GM12874 (cell line): ENCODE measurements around the gene CALML6.

Source experiments
- TF ChIP-seq, protein P1 (sequence below): IDR thresholded peaks from 2 replicates; pipeline ENCODE4 v1.5.1; 2011; ENCODE audit warnings: low read depth, mild to moderate bottlenecking, control low read depth, low read length, moderate library complexity; ENCODE audit not compliant: insufficient read depth

The CALML6 gene

DNA sequence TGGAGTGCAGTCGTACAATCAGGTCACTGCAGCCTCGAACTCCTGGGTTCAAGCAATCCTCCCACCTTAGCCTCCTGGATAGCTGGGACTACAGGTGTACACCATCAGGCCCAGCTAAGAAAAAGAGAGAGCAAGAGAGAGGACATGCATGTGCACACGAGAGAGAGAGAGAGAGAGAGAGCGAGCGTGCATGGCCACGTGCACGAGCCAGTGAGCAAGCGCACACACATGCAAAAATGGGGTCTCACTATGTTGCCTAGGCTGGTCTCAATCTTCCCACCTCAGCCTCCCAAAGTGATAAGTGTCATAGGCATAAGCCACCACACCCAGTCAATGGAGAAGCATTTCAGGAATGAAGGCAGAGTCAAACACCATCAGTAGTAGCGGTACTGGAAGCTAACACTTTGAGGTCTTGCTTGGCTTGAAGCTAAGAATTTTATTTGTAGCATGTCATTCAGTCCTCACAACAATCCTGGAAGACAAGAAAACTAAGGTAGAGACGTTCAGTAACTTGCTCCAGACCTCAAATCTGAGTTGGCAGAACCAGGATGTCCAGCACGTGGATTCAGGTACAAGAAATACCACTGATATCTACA, 38.6 kb upstream of the CALML6 start:
- TF ChIP-seq, protein P1, sequence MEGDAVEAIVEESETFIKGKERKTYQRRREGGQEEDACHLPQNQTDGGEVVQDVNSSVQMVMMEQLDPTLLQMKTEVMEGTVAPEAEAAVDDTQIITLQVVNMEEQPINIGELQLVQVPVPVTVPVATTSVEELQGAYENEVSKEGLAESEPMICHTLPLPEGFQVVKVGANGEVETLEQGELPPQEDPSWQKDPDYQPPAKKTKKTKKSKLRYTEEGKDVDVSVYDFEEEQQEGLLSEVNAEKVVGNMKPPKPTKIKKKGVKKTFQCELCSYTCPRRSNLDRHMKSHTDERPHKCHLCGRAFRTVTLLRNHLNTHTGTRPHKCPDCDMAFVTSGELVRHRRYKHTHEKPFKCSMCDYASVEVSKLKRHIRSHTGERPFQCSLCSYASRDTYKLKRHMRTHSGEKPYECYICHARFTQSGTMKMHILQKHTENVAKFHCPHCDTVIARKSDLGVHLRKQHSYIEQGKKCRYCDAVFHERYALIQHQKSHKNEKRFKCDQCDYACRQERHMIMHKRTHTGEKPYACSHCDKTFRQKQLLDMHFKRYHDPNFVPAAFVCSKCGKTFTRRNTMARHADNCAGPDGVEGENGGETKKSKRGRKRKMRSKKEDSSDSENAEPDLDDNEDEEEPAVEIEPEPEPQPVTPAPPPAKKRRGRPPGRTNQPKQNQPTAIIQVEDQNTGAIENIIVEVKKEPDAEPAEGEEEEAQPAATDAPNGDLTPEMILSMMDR: no peak

DNA sequence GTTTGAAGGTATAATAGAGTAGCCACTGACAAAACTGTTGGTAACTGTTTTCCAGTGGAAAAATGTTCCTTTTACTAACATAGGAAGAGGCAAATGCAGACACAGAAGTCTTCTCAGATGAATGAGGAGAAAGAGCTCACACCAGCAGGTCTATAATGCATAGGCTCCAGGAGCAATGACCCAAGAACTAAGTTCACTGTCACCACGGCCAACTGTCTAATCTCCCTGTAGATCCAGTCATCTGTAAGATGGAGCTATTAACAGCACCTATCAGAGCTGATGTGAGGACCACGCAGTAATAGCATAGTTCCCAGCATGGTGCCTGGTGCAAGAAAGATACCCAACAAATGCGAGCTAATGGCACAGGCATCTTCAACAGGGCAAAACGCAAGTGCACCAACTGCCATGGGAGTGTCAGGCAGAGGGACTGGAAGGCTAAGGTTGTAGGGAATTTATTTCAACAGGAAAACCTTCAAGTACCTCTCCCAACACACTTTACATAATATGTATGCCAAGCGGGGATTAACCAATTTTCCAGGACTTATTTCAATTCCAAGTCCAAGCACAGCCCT, 37.1 kb upstream of the CALML6 start:
- TF ChIP-seq, protein P1: no peak

DNA sequence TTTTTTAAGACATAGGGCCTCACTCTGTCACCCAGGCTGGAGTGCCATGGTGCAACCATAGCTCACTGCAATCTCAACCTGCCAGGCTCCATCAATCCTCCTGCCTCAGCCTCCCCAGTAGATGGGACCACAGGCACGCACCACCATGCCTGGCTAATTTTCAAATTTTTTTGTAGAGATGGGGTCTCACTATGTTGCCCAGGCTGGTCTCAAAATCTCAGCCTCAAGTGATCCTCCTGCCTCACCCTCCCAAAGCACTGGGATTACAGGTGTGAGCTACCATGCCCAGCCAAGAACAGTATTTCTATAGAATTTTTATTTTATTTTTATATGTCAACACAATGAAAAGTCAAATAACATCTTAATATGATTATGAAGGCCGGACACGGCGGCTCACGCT, 35.1 kb upstream of the CALML6 start:
- TF ChIP-seq, protein P1: no peak

DNA sequence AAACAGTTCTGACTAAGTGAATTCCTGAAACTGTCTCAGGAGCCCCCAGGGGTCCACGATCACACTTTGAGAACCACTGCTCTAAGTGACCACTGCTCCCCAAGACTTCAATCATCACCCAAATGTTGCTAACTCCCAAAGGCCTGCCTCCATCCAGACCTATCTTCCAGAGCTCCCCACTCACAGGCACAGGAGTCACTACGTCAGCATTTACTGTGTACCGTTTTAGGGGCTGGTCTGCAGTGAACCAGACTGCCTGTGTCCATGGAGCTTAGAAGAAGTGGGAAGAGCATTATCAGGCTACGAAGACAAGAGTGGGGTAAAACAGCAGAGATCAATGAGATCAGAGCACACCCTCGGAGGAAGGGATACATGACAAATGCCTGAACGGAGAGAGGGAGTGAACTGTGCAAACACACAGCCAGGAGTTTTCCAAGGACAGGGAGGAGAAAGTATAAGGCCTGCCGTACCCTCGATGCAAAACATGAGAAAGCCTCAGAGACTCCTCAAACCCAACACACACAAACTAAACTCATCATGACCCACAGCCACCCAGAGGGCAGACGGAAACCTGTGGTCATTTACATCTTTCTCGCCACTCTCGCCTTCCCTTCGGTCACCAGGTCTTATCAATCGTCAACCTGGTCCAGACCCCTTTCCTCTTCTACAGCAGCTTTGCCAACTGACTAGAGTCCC, 34.3 kb upstream of the CALML6 start:
- TF ChIP-seq, protein P1: no peak

DNA sequence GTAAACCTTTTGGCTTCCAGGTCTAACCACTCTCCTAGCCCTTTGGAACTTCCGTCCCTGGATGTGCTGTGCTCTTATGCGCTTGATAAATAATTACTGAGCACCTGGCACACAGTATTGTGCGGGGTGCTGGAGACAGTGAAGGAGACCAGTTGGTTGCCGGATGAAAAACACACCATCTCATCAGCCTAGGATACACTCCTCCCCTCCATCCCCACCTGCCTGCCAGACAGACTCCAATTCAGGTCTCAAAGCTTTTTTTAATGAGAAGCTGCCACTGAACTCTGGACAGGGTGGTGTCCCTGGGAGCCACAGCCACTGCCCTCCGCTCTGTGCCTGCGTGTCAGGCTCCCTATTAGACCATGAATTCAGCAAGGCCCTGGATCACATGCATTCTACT, 33.3 kb upstream of the CALML6 start:
- TF ChIP-seq, protein P1: no peak

DNA sequence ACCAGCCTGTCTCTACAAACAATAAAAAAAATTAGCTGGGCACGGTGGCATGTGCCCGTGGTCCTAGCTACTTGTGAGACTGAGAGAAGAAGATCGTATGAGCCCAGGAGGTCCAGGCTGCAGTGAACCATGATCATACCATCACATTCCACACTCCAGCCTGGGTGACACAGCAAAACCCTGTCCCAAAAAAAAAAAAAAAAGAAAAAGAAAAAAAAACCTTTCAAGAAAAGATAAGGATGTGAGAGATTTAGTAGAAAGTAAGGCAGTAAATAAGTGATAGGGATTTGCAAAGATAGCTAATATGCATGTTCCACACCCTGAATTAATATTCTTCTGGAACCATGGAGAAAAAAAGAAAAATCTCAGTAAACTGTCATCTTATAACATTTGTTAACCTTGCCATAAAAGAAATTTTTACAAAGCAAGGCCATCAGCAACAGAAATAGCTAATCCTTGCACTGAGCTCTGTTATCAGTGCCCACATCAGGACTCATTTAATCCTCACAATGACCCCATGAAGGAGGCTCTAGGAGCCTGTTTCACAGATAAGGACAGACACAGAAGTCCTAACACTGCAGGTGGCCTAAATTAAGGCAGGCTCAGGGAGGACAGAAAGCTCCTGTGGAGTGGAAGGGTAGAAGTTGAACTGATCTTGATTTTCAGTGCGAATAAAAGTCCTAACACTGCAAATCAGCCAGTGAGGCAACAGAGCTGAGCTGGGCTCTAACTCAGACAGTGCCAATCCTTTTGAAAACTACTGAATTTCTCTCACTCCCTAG, 31.8 kb upstream of the CALML6 start:
- TF ChIP-seq, protein P1: no peak

DNA sequence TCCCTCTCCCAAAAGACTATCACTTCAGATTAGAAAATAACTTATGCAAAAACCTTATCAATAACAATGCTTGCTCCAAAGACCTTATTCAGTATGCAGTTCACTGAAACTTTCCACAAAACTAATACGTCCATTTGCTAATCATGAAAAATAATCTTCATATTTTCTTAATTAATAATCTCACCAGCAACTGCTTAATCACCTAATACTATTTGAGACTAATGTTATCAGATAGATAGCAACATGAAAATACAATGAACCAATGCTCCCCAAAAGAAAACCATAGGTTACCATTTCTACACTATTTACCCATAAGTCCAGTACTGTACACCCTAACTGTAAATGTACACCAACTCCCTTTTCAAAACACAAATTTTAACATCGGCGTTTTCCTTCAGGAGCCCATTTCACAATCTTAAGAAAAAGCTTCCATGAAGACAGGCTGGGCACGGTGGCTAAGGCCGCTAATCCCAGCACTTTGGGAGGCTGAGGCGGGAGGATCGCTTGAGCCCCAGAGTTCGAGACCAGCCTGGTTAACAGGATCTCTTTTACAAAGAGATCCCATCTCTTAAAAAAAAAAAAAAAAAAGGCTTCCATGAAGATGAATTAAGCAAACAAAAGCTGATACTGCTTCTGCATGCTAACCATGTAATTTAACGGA, 25.8 kb upstream of the CALML6 start:
- TF ChIP-seq, protein P1: no peak
